WTC11 (cell line): ENCODE data around the gene SLC29A3.

Source experiments
- ATF1 ChIP-seq: sonication (generic); formaldehyde crosslinking; IDR thresholded peaks from 2 replicates; pipeline ENCODE4 v1.8.1; 2023; ENCODE audit warnings: mild to moderate bottlenecking, moderate library complexity, missing genetic modification reagents
- CTCF ChIP-seq: fragments of 200-600 bp; IDR thresholded peaks from 2 replicates; pipeline ENCODE4 v1.8.0; 2022; ENCODE audit warnings: antibody characterized with exemption
- FOXJ3 ChIP-seq: sonication (generic); formaldehyde crosslinking; IDR thresholded peaks from 2 replicates; pipeline ENCODE4 v1.9.0; 2021; ENCODE audit warnings: missing genetic modification reagents, mild to moderate bottlenecking, borderline replicate concordance
- MAX ChIP-seq: sonication (generic); formaldehyde crosslinking; IDR thresholded peaks from 2 replicates; pipeline ENCODE4 v1.8.0; 2022; ENCODE audit warnings: mild to moderate bottlenecking, missing genetic modification reagents
- PRRX2 ChIP-seq: fragments of 250-450 bp; sonication (Bioruptor Pico); IDR thresholded peaks from 2 replicates; pipeline ENCODE4 v1.8.0; 2021; ENCODE audit warnings: mild to moderate bottlenecking
- SP1 ChIP-seq: sonication (generic); formaldehyde crosslinking; conservative IDR thresholded peaks from 2 replicates; pipeline ENCODE4 v1.8.1; 2022; ENCODE audit warnings: missing genetic modification reagents
- ZBTB21 ChIP-seq: sonication (generic); formaldehyde crosslinking; IDR thresholded peaks from 2 replicates; pipeline ENCODE4 v1.8.1; 2023; ENCODE audit warnings: mild to moderate bottlenecking, missing genetic modification reagents, borderline replicate concordance
- TF ChIP-seq, protein P1 (sequence below): sonication (generic); formaldehyde crosslinking; IDR thresholded peaks from 2 replicates; pipeline ENCODE4 v1.8.0; 2022; ENCODE audit warnings: mild to moderate bottlenecking, missing genetic modification reagents

- TF ChIP-seq PRRX2 (CRISPR knock-in tag) (no peak), ZBTB21 (CRISPR knock-in tag) (no peak), CTCF (no peak), FOXJ3 (CRISPR knock-in tag) (no peak), SP1 (CRISPR knock-in tag) (no peak), ATF1 (CRISPR knock-in tag) (no peak), MAX (CRISPR knock-in tag) (no peak)
- TF ChIP-seq, protein P1, sequence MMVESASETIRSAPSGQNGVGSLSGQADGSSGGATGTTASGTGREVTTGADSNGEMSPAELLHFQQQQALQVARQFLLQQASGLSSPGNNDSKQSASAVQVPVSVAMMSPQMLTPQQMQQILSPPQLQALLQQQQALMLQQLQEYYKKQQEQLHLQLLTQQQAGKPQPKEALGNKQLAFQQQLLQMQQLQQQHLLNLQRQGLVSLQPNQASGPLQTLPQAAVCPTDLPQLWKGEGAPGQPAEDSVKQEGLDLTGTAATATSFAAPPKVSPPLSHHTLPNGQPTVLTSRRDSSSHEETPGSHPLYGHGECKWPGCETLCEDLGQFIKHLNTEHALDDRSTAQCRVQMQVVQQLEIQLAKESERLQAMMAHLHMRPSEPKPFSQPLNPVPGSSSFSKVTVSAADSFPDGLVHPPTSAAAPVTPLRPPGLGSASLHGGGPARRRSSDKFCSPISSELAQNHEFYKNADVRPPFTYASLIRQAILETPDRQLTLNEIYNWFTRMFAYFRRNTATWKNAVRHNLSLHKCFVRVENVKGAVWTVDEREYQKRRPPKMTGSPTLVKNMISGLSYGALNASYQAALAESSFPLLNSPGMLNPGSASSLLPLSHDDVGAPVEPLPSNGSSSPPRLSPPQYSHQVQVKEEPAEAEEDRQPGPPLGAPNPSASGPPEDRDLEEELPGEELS (CRISPR knock-in tag): no peak
These were observed 4.3 kb upstream of the SLC29A3 start for GRCh38 chr10:71314694-71315225.
